KOPT-K1 (cell line): ENCODE results near the gene ARID4A.

Source experiments
- H3K27ac ChIP-seq: fragments of 200-600 bp; sonication (generic); 2 replicates; pipeline ENCODE4 v1.5.1; 2016; ENCODE audit warnings: antibody characterized with exemption, mild to moderate bottlenecking, low read depth, low read length; ENCODE audit not compliant: poor library complexity, severe bottlenecking
- H3K36me3 ChIP-seq: fragments of 200-600 bp; sonication (generic); 2 replicates; pipeline ENCODE4 v1.5.1; 2017; ENCODE audit warnings: antibody characterized with exemption, mild to moderate bottlenecking, low read length, moderate library complexity; ENCODE audit not compliant: insufficient read depth
- H3K9me3 ChIP-seq: fragments of 200-600 bp; sonication (generic); 2 replicates; pipeline ENCODE4 v1.5.1; 2017; ENCODE audit warnings: antibody characterized with exemption, low read length, mild to moderate bottlenecking; ENCODE audit not compliant: insufficient read depth, poor library complexity, severe bottlenecking

Gene ARID4A

GRCh38 chr14:58281969-58282368 lies 16.4 kb upstream of the ARID4A start:
- H3K36me3 ChIP-seq: peaks cover 99% of the 10 kb centered on the region
- H3K27ac ChIP-seq: no peak overlapping the region
- H3K9me3 ChIP-seq: no peaks in the 10 kb centered on the region

- Histone ChIP-seq H3K9me3 (no peaks in the 10 kb centered on the region), H3K27ac (no peak overlapping the region), H3K36me3 (peaks cover 100% of the 10 kb centered on the region)
Observed at GRCh38 chr14:58282925-58283593, 15.3 kb upstream of the ARID4A start.

GRCh38 chr14:58283730-58284129 lies 14.6 kb upstream of the ARID4A start:
- peaks cover 100% of the 10 kb centered on the region for H3K36me3 ChIP-seq
- H3K27ac ChIP-seq: no peak overlapping the region
- no peaks in the 10 kb centered on the region for H3K9me3 ChIP-seq

GRCh38 chr14:58285132-58285531 lies 13.2 kb upstream of the ARID4A start:
- Histone ChIP-seq H3K9me3 (no peaks in the 10 kb centered on the region), H3K36me3 (peaks cover 100% of the 10 kb centered on the region), H3K27ac (peak overlapping the region; percentile 19)

GRCh38 chr14:58287607-58288042 lies 10.7 kb upstream of the ARID4A start:
- H3K9me3 ChIP-seq: no peaks in the 10 kb centered on the region
- peaks cover 100% of the 10 kb centered on the region for H3K36me3 ChIP-seq
- H3K27ac ChIP-seq: no peak overlapping the region

GRCh38 chr14:58288106-58288792 lies 10.1 kb upstream of the ARID4A start:
- Histone ChIP-seq H3K9me3 (no peaks in the 10 kb centered on the region), H3K36me3 (peaks cover 100% of the 10 kb centered on the region), H3K27ac (no peak overlapping the region)

- no peaks in the 10 kb centered on the region for H3K9me3 ChIP-seq
Observed at GRCh38 chr14:58291646-58292045, 6.7 kb upstream of the ARID4A start.

GRCh38 chr14:58292187-58292586 lies 6.2 kb upstream of the ARID4A start:
- peaks cover 88% of the 10 kb centered on the region for H3K36me3 ChIP-seq
- H3K27ac ChIP-seq: no peak overlapping the region
- H3K9me3 ChIP-seq: no peaks in the 10 kb centered on the region

More at GRCh38 chr14:58291646-58292045, 6.7 kb upstream of the ARID4A start:
- H3K36me3 ChIP-seq: peaks cover 93% of the 10 kb centered on the region
- H3K27ac ChIP-seq: no peak overlapping the region

- peaks cover 68% of the 10 kb centered on the region for H3K36me3 ChIP-seq
- no peak overlapping the region for H3K27ac ChIP-seq
- H3K9me3 ChIP-seq: no peaks in the 10 kb centered on the region
Observed at GRCh38 chr14:58294201-58294600, 4.2 kb upstream of the ARID4A start.

- Histone ChIP-seq H3K9me3 (no peaks in the 10 kb centered on the region), H3K36me3 (peaks cover 47% of the 10 kb centered on the region), H3K27ac (peak overlapping the region; percentile 95)
Observed at GRCh38 chr14:58296726-58297125, 1.6 kb upstream of the ARID4A start.

- Histone ChIP-seq H3K27ac (peak overlapping the region; percentile 95), H3K9me3 (no peaks in the 10 kb centered on the region), H3K36me3 (peaks cover 44% of the 10 kb centered on the region)
Observed at GRCh38 chr14:58297412-58297761, 968 bp upstream of the ARID4A start.

- Histone ChIP-seq H3K9me3 (no peaks in the 10 kb centered on the region), H3K36me3 (peaks cover 43% of the 10 kb centered on the region), H3K27ac (peak overlapping the region; percentile 95)
Observed at GRCh38 chr14:58297762-58298476, 436 bp upstream of the ARID4A start.

- no peaks in the 10 kb centered on the region for H3K9me3 ChIP-seq
- peaks cover 42% of the 10 kb centered on the region for H3K36me3 ChIP-seq
- H3K27ac ChIP-seq: peak overlapping the region; percentile 95
Observed at GRCh38 chr14:58299401-58300330, 1.3 kb downstream of the ARID4A start.

- H3K9me3 ChIP-seq: no peaks in the 10 kb centered on the region
- H3K27ac ChIP-seq: no peak overlapping the region
- H3K36me3 ChIP-seq: peaks cover 47% of the 10 kb centered on the region
Observed at GRCh38 chr14:58301416-58301815, 3.1 kb downstream of the ARID4A start.
